G401 (cell line): ENCODE data around the gene RNU6-1. TPM values are rescaled to one million over a fixed set of nuclear protein-coding genes. Genes with fewer than 3 reads are reported as not detected.
A peak's percentile ranks its signal among the peaks of the same experiment; 100 is the strongest.

Source experiments
- DNase-seq: peaks from one replicate; pipeline ENCODE4 v3.0.0-alpha.2; 2015; ENCODE audit warnings: low spot score
- in situ Hi-C: cut with HindIII; loops from 2 replicates; pipeline ENCODE4 v1.10.0; 2016; ENCODE audit warnings: low sequenced_read_pairs, mixed read lengths
- total RNA-seq: library from RNA; depleted of rRNA; stranded (reverse); fragments of >200 nt; shearing (Covaris generic); gene quantifications from 2 replicates; pipeline ENCODE4 v1.2.3, GENCODE V29; 2014

RNU6-1 gene
- total RNA-seq, 1 experiment from 2014 or later = not detected

- no peak for DNase-seq
- in situ Hi-C loops = no loop called here
Observed at GRCh38 chr15:67835297-67836133, 4.3 kb downstream of the RNU6-1 start.

DNA sequence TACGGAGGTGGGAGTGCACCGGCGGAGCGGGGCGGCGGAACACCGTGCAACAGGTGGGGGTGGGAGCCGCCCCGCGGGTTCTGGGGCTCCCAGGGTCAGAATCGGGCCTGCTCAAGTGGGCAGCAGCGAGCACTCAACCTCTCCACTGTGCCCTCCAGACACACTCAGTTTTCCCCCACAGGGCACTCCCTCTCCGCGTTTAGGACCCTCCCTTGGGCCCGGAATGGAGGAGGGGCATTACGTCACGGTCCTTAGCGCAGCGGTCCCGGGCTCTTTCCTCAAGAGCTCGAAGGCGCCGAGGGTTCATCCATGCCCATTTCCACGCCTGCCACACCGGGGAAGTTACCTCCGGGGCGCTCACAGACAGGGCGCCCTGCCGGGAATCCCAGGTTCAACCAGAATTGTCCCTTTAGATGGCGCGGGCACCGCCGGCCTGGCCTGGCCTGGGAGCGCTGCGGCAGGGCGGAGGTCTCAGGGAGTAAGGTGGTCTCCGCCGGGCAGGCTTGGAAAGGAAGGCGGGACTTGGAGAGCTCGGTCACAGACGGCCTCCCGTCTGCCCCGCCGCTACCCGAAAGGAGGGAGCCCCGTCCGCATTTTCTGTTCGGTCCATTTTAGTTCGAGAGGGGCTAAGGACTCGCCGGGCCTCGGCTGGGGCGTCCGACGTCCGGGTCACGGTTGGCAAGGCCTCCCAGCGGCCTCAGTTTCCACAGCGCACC lies 5.1 kb downstream of the RNU6-1 start:
- DNase-seq = no peak
- in situ Hi-C loops = no loop called here

DNA sequence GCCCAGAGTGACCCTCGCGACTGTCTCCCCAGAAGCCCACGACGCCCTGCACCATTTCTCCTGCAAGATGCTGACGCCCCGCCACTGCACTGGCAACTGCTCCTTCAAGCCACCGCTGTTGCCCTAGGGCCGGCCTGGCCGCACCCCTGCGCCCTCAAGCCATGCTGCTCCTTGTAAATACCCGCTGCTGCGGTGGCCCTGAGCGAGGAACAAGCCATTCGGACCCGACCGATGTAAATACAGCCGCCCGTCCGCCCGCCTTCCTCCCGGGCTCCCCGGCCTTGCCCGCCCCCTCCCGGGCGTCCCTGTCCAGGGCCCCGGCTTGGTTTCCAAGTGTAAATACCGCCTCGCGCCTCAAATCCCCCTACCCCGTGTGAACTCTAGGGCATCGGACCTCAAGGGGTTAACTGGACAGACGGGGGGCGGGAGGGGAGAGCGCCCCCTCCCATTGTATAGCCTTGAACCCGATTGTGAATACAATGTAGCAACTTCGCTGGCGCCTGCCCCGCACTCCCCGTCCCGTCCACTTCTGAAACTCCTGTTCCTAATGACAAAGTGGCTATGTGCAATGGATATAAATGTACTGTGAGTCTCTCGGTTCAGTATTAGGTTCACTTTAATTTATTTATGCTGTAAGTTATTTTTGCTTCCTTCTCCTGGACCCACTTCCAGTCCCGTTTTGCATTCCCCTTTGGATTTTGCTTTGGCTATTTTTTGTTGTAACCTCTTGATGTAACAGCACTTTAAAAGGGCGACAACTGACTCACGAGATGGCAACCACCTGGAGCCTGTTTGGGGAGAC lies 5.9 kb downstream of the RNU6-1 start:
- DNase-seq = no peak
- in situ Hi-C loops = no loop called here

DNA sequence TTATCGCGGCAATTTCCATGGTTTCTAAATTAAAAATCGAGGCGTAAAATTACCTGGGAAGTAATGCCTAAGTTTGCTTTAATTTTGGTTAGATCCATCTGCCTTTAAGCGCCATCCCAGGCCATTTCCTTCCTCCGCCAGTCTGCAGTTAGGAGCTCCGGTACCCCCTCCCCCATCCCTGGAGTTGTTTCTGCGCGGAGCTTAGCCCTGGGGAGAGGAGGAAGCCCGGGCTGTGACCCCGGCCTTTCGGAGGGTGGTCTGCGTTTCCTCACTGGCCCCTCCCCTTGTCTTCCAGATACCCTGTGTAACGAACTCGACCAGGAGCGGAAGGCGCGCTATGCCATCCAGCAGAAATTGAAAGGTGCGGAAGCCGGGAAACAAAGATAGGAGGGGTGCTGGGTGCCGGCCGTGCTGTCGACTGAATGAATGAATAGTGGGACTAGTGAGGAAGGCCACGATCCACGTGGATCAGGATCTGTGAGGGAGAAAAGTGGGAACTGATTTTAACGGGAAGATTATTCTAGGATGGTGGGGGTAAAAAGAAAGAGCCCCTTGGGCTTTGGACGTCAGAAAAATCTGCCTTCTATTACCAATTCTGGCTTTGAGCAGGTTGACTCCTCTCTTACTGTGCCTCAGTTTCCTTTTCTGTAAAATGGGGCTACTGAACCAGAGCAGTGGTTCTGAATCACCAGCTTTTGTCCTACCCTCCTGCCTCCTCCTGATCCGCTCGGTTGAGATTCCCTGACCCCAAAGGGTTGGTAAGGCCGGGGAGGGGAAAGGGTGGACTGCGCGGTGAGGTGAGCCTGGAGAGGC lies 6.7 kb downstream of the RNU6-1 start:
- no peak for DNase-seq
- in situ Hi-C loops = no loop called here

DNA sequence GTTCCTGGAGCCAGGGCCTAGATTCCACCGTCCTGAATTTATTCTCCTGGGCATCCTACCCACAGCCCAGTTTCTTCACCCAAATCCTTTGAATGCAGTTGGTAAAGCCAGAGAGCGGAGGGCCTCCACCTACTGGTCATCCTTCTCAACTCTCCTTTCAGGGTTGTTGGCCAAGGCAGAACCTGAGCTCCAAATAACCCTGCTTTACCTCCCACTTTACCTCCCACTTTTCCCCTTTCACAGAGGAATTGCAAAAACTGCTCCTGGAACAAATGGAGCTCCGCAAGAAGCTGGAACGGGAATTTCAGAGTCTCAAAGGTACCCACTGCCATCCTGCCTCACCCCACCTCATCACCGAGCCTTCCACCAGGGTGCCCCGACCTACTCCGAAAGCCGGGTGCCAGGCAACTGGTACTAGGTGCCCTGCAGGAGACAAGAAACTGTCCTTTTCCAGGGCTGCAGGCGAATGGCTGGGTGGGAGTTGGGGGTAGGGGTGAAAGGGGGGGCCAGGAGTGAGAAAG lies 7.8 kb downstream of the RNU6-1 start:
- peak; percentile 42 for DNase-seq
- in situ Hi-C loops = no loop called here

- in situ Hi-C loops = no loop called here
- no peak for DNase-seq
Observed at GRCh38 chr15:67831363-67831762, 8.5 kb downstream of the RNU6-1 start.

- in situ Hi-C loops = no loop called here
- DNase-seq = no peak
Observed at GRCh38 chr15:67829647-67830504, 10.0 kb downstream of the RNU6-1 start.

DNA sequence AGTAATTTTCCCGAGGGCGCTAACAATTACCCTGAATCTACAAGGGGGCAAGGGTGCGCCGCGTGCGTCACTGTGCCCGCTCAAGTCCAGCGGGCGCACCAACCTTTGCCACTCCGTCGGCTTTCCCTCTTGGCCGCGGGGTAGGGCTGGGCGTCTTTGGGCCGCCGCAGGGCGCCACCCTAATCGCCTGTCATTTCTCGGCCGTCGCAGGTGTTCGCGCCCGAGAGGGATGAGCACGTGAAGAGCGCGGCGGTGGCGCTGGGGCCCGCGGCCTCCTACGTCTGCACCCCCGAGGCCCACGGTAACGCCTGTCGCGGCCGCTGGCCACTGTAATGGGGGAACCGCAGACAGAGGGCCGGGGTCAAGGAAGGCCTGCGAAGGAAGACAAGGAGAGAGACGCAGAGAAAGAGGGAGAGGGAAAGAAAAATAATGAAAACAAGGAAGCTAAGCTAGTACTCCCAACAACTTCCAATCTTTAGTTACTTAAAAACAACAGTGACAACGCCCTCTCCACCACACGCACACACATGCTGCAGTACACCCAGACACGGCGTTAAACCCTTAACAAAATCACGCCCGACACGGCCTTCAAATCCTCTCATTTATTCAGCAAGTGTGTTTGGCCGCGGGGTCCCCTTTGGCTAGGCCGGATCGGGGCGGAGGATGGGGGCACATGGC lies 10.7 kb downstream of the RNU6-1 start:
- in situ Hi-C loops = no loop called here
- no peak for DNase-seq

GRCh38 chr15:67828278-67828968 lies 11.4 kb downstream of the RNU6-1 start:
- DNase-seq = no peak
- in situ Hi-C loops = no loop called here

DNA sequence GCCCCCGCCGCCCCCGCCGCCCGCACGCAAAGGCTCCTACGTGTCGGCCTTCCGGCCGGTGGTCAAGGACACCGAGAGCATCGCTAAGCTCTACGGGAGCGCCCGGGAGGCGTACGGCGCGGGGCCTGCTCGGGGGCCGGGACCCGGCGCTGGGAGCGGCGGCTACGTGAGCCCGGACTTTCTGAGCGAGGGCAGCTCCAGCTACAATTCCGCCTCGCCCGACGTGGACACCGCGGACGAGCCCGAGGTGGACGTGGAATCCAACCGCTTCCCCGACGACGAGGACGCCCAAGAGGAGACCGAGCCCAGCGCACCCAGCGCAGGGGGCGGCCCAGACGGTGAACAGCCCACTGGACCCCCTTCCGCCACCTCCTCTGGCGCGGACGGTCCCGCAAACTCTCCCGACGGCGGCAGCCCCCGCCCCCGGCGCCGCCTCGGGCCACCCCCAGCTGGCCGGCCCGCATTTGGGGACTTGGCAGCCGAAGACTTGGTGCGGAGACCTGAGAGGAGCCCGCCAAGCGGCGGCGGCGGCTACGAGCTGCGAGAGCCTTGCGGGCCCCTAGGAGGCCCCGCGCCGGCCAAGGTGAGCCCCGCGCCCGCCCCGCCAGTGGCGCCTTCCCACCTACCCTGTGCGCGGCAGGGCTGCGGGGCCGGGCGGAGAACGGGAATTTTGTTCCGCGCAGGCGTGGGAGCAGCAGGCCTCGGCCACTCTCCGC lies 12.1 kb downstream of the RNU6-1 start:
- in situ Hi-C loops = no loop called here
- no peak for DNase-seq

- in situ Hi-C loops = no loop called here
- no peak for DNase-seq
Observed at GRCh38 chr15:67826717-67827561, 12.9 kb downstream of the RNU6-1 start.

- DNase-seq = no peak
Observed at GRCh38 chr15:67825881-67826716, 13.7 kb downstream of the RNU6-1 start.

DNA sequence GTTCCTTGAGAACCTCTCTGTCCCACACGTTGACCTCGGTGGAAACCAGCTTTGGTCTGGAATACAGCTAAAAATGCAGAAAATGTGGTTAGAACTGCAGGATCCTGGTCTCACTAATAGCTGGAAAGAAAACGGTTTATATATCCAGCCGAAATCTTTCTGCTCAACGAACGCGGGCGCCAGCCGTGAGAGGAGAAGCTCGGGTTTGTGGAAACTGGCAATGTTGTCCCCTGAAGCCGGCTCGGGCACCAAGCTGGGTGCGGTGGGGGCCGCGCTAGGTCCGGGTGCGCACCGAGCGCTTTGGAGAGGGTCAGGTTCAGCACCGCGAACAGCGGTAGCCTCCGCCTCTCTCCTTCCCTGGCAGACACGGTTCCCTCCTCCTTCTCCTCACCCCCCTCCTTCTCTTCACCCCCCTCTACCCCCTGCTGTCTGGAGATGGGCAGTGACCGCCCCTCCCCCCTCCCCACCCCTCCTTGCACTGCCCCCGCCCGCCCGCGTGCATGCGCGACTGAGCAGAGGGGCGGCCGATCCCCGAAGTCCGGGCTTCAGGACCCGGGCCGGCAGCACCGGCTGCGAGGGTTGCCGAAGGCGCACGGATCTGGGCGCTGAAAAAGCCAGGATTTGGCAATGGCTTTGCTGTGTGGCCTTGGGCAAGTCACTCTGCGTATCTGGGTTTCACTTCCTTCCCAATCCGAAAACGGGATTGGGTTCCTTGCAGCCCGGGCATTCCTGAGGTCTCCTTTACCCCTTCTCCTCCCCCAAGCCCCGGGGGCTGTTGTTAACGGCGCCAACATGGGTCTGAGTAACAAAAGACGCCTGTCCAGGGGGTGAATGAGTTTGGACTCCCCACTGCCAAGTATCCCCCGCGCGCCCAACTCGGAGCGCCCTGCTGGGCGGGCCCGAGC lies 14.6 kb downstream of the RNU6-1 start, which contains the start of gene SKOR1:
Gene SKOR1, plus strand, starts transcription at position 534 of the 905 bp plus-strand sequence. Its CDS starts 94 bp downstream, at position 628.
- DNase-seq = no peak
- in situ Hi-C loops = no loop called here

More at GRCh38 chr15:67825881-67826716, 13.7 kb downstream of the RNU6-1 start:
- in situ Hi-C loops = no loop called here
